Cardiac septum (tissue), 1 donor: Measurements from ENCODE around the gene COIL. TPM values are rescaled to one million over a fixed set of nuclear protein-coding genes. Genes with fewer than 3 reads are reported as not detected.

Experiments
- DNase-seq: peaks from one replicate; pipeline ENCODE4 v3.0.0-alpha.2; 2020; ENCODE audit warnings: low spot score
- intact Hi-C: fragments of 100-400 bp; cut with DNase I; formaldehyde crosslinking; loops from one replicate; pipeline ENCODE4 v1.14.0; 2022
- total RNA-seq: library from RNA; stranded (reverse); fragmentation: NEBNext Ultra II Directional; extraction: Animal tissue kit (Norgen Biotek cat#: 25700); gene quantifications from one replicate; pipeline ENCODE4 v1.2.1, GENCODE V29; 2021
- donor health status: DM: no; HTN: no; CAD: no.

Gene COIL
- total RNA-seq, 1 donor from 2014 or later, result 7.0 TPM

DNA sequence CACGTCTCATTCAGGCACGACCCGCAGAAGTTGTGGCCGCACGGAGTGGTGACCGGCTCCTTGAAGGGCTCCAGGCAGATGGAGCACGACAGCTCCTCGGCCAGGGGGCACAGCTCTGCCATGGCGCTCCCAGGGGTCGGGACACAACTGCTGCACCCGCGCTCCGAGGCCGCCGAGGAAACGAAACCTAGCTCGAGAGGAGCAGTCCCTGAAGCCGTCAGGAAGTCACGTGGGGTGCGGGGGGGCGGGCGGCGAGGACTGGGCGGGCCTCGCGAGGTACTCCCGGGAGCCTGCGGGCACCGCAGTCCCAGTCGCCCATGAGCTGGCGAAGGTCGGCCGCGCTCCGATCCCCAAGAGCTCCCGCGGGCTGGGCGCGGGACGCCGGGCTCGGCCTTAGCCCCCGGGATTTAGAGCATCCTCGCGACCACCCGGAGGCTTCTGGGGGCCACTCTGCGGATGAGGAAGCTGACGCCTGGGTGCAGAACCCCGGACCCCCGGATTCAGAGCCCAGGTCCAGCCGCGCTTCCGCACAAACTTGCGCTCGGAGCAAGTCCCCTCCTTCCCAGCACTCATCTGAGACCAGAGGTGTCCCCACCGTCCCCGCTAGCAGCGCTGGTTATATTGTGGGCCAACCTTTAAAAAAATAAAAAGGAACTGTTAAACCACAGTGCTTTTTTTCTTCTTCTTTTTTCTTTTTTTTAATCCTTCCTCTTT lies 46.8 kb downstream of the COIL start, which contains the start of gene TRIM25:
TSS of gene TRIM25 (minus strand) at position 183 of the 714 bp plus-strand sequence. CDS start at position 122, 61 bp downstream.
- intact Hi-C loops, result loop anchor here (2.0 kb wide), 1 partner anchor 79 kb away; the partner anchor contains the start of gene DGKE
- peak; percentile 97 for DNase-seq

DNA sequence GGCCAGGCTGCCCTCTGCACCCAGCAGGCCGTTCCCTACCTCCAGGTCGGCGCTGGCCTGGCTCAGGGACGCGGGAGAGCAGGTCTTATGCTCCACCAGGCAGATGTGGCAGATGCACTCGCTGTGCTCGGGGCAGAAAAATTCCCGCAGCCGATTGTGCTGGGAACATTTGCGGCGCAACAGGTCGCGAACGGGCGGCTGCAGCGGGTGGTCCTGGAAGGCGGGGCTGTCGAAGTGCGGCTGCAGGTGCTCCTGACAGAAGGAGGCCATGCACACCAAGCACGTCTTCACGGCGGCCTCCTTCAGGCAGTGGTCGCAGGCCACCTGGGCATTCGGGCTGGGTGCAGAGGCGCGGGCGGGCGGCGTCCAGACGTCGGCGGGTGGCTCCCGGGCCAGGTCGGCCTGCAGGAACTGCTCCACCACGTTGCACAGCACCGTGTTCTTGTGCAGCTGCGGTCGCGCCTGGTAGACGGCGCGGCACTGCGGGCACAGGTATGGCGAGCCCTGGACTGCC lies 47.4 kb downstream of the COIL start:
- DNase-seq, result peak; percentile 79
- intact Hi-C loops, result loop anchor here (2.0 kb wide), 1 partner anchor 79 kb away; the partner anchor contains the start of gene DGKE

DNA sequence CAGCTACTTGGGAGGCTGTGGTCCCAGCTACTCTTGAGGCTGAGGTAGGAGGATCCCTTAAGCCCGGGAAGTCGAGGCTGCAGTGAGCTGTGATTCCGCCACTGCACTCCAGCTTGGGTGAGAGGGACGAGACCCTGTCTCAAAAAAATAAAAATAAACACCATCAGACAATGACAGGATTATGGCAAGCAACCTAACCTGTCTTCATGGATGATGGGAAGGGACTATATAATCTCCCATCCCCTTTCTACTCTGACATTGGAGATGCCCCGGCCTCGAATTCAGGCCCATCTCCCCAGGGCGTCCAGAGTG lies 47.9 kb downstream of the COIL start:
- intact Hi-C loops, result loop anchor here (2.0 kb wide), 1 partner anchor 78 kb away; the partner anchor contains the start of gene DGKE
- DNase-seq, result no peak

DNA sequence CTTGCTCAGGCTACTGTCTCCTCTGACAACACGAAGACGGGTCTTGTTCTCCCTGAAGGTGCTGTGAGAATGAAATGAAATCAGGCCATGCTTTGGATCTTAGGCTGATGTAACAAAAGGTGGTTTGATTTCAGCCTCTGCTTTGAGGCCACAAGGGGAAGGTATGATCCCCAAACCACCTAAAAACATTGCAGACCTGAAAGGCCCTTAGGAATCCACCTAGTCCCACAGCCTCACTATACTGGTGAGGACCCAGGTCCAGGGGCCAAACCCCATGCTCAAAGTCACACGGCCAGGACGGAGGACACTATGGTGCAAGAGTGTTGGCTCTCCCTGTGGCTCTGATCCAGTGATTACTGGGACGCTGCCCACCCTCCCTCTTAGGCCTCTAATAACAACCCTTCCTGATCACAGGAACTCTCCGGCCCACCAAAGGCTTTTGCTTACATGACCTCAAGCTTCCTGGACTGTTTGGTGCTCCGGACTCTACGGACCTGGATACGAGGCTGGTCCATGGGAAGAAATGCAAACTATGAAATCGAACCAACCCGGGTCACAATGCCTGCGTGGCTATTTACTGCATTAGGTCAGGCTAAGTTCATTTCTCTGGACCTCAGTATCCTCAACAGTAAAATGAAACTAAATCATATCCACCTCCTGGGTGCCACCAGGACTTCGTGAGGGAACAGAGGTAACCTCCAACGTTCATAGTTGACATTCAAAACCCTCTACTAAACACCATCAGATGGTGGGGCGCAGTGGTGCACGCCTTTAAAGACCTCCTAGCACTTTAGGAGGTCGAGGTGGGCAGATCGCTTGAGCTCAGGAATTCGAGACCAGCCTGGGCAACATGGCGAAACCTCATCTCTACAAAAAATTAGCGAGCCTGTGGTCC lies 48.5 kb downstream of the COIL start:
- DNase-seq, result no peak
- intact Hi-C loops, result loop anchor here (2.0 kb wide), 1 partner anchor 78 kb away; the partner anchor contains the start of gene DGKE

DNA sequence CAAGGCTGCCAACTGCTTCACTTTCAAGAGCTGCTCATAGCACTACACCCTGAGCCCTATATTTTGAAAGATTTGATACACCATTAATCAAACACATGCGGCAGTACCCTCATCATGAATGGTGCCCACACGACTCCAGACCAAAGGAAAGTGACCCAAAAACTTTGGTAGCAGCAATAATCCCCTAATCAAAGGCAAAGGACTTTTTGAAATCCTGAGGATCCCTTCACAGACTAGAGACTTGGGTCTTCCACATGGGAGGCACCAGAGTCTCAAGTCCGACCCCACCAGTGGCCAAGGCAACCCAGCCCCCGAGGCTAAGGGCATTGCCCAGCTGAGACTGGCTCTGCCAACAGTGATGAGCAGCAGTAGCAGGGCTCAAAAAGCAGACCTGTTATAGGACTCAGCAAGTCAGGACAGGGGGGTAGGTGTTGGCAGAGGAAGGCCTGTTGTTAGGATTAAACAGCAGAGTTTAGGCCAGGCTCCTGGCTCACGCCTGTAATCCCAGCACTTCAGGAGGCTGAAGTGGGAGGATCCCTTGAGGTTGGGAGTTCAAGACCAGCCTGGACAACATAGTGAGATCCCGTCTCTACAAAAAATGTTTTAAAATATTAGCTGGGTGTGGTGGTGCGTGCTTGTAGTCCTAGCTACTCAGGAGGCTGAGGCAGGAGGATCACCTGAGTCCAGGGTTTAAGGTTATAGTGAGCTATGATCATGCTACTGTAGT lies 50.2 kb downstream of the COIL start:
- no peak for DNase-seq
- intact Hi-C loops, result no loop called here

DNA sequence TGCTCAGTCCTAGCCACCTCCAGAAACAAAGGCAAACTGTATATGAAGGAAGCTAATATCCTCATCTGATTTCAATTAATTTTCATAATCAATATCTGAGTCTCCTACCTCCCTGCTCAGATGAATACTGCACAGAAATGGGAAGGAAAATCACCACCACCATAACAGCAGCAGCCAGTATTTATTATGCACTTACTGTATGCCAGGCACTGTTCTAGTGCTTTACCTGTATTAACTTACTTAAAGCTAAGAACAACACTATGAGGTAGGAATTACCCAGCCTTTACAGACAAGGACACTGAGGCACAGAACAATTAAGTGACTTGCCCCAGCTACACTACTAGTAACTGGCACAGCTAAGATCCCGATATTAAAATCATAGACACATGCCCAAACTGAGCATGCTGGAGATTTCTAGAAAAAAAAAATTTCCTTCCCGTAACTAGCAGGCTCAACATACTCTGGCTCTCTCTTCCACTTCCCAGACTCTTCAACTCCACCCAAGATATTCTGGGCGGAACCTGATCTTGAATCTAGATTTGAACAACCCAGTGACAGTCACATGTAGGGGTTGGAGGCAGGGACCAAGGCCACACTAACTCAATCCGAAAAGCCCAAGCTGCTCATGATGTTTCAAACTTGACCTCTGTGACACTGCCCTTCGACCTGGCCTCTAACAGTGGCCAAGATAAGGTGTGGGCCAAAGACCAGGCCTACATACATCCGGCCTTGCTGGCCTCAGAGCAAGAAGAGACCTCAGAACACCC lies 50.9 kb downstream of the COIL start:
- DNase-seq, result no peak
- intact Hi-C loops, result no loop called here

DNA sequence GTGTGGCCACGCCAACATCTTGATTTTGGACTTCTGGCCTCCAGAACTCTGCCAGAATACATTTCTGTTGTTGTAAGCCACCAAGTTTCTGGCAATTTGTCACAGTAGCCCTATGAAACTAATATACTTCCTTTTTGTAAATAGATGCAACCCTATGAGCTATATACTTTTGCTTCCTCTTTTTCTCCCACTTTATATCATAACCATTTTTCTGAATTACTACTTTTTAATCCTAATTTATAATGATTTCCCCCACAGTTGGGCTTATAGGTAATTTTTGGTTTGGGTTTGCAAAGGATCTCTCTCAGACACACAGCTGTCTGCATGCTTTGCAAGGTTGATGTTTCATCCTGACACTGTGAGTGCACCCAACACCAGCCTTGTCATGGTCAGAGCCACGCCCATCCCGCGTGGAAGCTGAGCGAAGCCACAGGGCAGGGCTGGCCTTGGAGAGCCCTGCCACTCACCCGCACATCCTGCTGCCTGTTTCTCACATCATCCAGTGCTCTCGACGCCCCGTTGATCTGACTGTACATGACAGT lies 52.8 kb downstream of the COIL start:
- intact Hi-C loops, result no loop called here
- peak; percentile 94 for DNase-seq

DNA sequence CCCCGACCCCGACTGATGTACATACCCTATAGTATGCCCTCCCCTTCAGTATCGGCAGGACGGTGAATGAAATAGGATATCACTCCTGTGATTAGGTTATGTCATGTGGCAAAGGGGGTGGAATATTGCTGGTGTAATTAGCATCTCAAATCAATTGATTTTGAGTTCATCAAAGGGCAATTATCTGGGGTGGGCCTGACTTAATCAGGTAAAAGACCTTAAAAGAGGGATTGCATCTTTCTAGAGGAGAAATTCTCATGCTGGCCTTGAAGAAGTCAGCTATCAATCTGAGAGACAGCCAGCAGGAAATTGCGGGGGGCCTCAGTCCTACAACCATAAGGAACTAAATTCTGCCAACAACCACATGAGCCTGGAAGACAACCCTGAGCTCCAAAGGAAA lies 57.3 kb downstream of the COIL start:
- intact Hi-C loops, result no loop called here
- DNase-seq, result no peak

DNA sequence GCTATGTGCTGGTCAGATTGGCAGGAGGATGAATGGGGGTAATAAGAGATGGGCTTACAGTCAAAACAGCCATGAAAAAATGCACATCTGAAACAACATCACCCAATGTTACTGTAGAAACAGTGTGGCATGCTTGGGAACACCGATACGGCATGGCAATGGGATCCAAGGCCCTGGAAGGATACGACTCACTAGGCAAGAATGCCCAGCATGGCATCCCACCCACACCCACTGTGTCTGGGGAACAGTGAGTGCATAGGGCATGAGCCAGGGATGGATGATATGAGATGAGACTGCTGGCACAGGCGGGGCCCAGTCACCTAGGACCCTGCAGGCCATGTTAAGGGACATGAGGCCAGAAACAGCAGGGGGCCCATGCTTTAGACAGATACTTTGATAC lies 58.5 kb downstream of the COIL start:
- intact Hi-C loops, result no loop called here
- no peak for DNase-seq

DNA sequence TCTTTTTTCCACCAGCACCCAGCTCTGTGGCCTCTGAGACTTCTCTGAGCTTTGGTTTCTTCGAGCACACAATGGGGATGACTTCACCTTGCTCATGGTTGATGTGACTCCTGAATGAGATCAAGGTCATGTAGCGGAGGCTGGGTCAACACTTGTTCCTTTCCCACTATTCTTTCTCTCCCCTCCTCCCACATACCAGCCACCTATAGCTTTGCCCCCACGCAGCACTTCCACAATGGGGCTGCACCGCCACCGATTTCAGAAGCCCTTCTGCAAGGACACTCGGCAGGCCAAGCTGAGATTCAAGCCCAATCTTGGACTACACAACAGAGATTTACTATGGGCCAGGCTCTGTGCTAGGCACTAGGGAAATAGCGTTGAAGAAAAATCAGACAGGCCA lies 61.4 kb downstream of the COIL start:
- intact Hi-C loops, result no loop called here
- no peak for DNase-seq

DNA sequence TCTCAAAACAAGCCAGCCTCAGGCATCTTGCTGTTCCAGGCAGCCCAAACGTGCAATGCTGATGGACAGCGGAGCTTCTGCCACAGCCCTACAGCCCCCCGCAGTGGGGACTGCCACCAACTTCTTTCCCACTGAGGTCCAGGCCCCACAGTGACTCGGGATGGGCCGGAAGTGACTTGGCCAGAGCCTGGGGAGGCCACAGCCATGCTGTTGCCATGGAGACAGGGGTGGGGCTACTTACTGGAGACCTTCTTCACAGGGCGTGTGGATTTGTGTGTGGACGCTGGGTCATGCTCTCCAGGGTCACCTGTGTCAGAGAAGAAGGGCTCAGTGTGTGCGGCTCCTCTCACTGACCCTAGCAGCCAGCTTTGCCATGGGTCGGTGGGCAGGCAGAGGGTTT lies 62.0 kb downstream of the COIL start:
- intact Hi-C loops, result no loop called here

DNA sequence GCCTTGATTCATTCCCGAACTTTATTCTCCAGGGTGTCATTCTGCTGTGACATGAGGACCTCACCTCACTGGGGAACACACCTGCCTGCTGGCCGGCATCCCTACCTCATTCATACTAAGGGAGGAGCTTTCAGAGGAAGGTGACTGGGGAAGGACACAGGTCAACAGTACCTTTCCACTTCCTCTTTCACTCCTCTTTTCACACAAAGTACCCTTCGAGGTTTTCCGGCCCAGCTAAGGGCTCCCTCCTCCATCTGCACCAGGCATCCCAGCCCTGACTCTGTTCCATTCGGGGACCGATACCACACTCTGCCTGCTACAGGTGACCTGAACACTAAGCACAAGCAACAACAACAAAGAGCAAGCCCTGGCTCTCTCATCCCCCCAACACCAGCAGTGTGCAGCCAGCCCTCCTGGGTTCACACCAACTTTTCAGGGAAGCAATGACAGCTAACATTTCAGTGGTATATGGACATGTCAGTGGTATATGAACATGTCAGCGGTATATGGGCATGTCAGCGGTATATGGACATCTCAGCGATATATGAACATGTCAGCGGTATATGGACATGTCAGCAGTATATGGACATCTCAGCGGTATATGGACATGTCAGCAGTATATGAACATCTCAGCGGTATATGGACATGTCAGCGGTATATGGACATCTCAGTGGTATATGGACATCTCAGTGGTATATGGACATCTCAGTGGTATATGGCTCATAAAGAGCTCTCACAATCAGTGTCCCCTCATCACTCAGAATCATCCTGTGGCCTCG lies 63.0 kb downstream of the COIL start:
- DNase-seq, result no peak
- intact Hi-C loops, result no loop called here

More for the DNA sequence above, 62.0 kb downstream of the COIL start:
- no peak for DNase-seq

DNA sequence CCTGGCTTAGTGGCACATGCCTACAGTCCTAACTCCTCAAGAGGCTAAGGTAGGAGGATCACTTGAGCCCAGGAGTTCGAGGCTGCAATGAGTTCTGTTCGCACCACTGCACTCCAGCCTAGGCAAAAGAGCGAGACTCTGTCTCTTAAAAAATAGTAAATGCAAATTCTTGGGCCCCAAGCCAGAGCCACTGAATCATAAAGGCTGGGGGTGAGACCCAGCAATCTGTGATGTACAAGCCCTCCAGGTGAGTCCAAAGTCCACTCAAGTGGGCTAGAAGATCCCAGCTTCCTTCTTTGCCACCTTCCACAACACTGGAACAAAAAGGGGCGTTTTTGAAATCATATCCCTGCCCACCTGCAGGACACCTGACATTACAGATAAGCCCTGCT lies 63.9 kb downstream of the COIL start:
- intact Hi-C loops, result no loop called here

DNA sequence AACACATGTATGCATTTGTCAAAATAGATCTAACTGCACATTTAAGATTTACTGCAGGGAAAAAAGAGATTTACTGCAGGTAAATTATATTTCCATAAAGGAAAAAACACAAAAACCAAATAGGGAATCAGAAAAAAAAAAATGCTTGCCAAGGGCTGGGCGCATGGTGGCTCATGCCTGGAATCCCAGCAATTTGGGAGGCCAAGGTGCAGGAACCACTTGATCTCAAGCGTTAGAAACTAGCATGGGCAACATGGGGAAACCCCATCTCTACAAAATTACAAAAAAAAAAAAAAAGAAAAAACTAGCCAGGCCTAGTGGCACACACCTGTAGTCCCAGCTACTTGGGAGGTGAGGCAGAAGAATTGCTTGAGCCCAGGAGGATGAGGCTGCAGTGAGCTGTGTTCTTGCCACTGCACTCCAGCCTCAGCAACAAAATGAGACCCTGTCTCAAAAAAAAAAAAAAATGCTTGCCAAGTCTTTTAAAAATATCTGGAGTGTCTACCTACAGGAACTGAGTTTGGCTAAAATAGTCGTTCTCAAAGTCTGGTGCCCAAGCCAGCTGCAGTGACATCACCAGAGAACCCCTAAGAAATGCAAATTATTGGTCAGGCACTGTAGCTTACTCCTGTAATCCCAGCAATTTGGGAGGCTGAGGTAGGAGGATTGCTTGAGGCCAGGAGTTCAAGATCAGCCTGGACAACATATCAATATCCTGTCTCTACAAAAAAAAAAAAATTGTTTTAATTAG lies 64.5 kb downstream of the COIL start:
- DNase-seq, result no peak
- intact Hi-C loops, result no loop called here

More for the DNA sequence above, 63.9 kb downstream of the COIL start:
- no peak for DNase-seq

DNA sequence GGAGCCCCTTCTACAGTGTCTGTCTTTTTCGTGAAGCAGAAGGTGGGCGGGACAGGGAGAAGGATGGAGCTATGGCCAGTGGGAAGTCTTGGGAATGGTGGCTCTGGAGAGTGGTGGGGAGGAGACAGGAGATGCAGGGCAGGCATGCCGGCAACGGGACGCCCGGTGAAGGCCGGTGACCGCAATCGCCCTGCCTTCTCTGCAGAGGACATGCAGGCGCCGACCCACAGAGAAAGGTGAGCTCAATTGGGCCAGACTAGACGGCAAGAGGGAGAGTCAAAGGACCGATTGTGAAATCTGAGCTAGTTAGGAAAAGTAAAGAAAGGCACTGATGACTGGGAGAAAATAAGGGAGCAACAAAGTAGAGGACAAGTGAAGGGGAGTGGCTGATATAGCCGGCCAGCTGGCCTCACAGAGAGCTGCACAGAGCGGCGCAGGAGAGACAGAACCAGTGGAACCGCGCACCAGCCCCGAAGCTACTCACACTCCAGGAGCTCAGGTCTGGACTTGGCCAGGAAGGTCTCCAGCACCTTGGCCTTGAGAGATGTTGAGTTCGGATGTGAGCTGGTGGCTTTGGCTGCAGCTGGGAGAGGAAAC lies 65.9 kb downstream of the COIL start:
- intact Hi-C loops, result no loop called here
- no peak for DNase-seq

DNA sequence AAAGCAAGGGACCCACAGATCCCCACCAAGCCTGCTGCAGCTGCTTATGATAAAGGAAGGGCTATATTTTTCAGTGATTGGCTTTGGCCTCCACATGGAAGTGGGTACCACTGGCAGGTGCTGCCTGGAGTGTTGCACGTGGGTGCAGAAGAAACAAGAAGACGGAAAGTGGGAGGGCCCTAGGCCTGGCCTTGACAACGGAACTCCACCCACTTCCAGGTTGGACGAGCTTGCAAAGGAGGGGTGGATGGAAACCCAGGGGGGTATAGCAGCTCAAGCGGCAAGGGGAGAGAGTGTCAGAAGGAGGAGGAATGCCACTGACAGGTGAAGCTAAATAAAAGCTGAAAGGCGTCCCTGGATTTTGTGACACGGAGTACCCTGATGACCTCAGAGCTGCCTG lies 67.3 kb downstream of the COIL start:
- intact Hi-C loops, result no loop called here
- no peak for DNase-seq

DNA sequence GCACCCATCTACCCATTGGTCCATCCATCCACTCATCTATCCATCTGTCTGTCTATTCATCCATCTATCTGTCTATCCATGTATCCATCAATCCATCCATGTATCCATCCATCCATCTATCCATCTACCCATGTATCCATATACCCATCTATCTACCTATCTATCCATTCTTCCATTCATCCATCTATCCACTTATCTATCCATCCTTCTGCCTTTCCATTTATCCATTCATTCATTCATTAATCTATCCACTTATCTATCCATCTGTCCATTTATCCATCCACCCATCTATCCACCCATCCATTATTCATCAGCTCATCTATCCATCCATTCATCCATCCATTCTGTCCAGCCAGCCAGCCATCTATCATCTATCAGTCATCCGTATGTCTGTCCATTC lies 68.5 kb downstream of the COIL start:
- intact Hi-C loops, result no loop called here
- DNase-seq, result no peak
